Measurements from ENCODE around the gene TGM6.

The TGM6 gene

GRCh38 chr20:2340136-2340535 lies 40.6 kb upstream of the TGM6 start:
- Histone ChIP-seq H4K20me1 (no peaks in the 10 kb centered on the region), H3K36me3 (no peaks in the 10 kb centered on the region), H3K4me1 (peaks cover 24 to 47% (median 30%) of the 10 kb centered on the region in 10 experiments), H3K9me3 (replicated peaks in 1 of 11) (no peaks in the 10 kb centered on the region), H3K27ac (no peak overlapping the region), H3K9ac (no peak overlapping the region), H3K27me3 (no peaks in the 10 kb centered on the region), H3K4me2 (peak overlapping the region in 10 of 11 experiments; percentile 45 to 76 (median 62); a peak in 17 of 22 replicates), H3K4me3 (no peak overlapping the region)
- TF ChIP-seq Cebpa-rat (IDR thresholded peaks at IDR 0.05) = no peak

DNA sequence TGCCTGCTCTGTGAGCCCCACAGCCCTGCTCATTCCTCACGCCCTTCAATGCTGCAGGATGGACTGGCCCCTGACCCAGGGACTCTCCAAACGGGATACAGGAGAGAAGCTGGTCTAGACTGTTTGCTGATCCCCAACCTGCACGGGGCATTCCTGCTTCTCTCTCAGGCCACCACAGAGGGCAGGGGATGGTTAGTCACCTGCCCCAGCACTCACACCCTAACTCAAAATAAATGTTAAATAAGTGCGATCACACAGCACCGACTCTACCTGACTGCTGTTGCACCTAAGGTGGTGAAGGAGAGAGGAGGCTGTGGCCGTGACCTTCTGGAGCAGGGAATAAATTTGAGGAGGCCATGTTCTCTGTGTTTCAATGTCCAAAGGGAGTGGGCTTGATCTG lies 39.9 kb upstream of the TGM6 start:
- H3K4me1 ChIP-seq = peaks cover 24 to 50% (median 30%) of the 10 kb centered on the region in 10 experiments
- no peaks in the 10 kb centered on the region for H3K27me3 ChIP-seq
- H3K4me3 ChIP-seq = no peak overlapping the region
- H3K9ac ChIP-seq = peak overlapping the region in 5 of 11 experiments; percentile 4 to 45 (median 19); a peak in 2 of 22 replicates
- H3K27ac ChIP-seq = peak overlapping the region in 7 of 11 experiments; percentile 2 to 51 (median 23); a peak in 12 of 22 replicates
- H3K9me3 ChIP-seq (replicated peaks in 1 of 11) = no peaks in the 10 kb centered on the region
- no peak for TF ChIP-seq Cebpa-rat (IDR thresholded peaks at IDR 0.05)
- no peaks in the 10 kb centered on the region for H3K36me3 ChIP-seq
- H3K4me2 ChIP-seq = peak overlapping the region; percentile 45 to 76 (median 66)
- no peaks in the 10 kb centered on the region for H4K20me1 ChIP-seq

DNA sequence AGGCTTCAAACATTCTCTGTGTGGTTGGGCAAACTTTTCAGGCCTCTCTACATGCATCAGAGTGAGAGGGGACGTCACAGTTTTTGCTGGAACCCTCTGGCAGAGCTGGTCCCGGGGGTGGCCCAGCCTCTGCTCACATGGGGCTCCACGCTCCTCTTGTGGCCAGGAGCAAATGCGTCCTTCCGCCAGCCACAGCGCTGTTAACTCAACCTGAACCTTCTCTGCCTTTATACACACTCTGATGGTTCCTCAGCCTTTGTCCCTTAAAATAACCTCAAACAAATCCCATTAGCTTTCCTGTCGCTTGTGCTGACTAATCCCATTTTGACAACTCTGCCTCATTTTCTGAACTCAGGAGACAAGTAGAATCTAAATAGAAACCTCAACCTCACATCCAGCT lies 39.4 kb upstream of the TGM6 start:
- H3K27ac ChIP-seq = peak overlapping the region in 8 of 11 experiments; percentile 2 to 51 (median 24); a peak in 14 of 22 replicates
- H4K20me1 ChIP-seq = no peaks in the 10 kb centered on the region
- H3K4me1 ChIP-seq = peaks cover 24 to 55% (median 32%) of the 10 kb centered on the region in 10 experiments
- H3K27me3 ChIP-seq = no peaks in the 10 kb centered on the region
- H3K9ac ChIP-seq = peak overlapping the region in 5 of 11 experiments; percentile 4 to 48 (median 31); a peak in 5 of 22 replicates
- no peak overlapping the region for H3K4me3 ChIP-seq
- H3K4me2 ChIP-seq = peak overlapping the region; percentile 45 to 76 (median 66)
- TF ChIP-seq Cebpa-rat (IDR thresholded peaks at IDR 0.05) = no peak
- no peaks in the 10 kb centered on the region for H3K9me3 ChIP-seq (replicated peaks in 1 of 11)
- H3K36me3 ChIP-seq = no peaks in the 10 kb centered on the region

GRCh38 chr20:2342243-2342642 lies 38.5 kb upstream of the TGM6 start:
- Histone ChIP-seq H3K36me3 (no peaks in the 10 kb centered on the region), H3K9me3 (replicated peaks in 1 of 11) (0 out of 22 replicates have a peak, but pooled peaks cover 0 to under 1% (median 0%) of the 10 kb centered on the region in 11 experiments), H3K4me1 (peaks cover 26 to 65% (median 37%) of the 10 kb centered on the region in 10 experiments), H3K9ac (peak overlapping the region in 2 of 11 experiments; percentile 45 to 48; a peak in 1 of 22 replicates), H3K4me3 (no peak overlapping the region), H3K27me3 (no peaks in the 10 kb centered on the region), H3K4me2 (peak overlapping the region; percentile 45 to 76 (median 66)), H3K27ac (peak overlapping the region in 2 of 11 experiments; percentile 25 to 40; a peak in 2 of 22 replicates), H4K20me1 (no peaks in the 10 kb centered on the region)
- no peak for TF ChIP-seq Cebpa-rat (IDR thresholded peaks at IDR 0.05)

- Histone ChIP-seq H3K4me2 (peak overlapping the region in 4 of 11 experiments; percentile 4 to 61 (median 31); a peak in 6 of 22 replicates), H3K4me1 (peaks cover 16 to 54% (median 29%) of the 10 kb centered on the region in 10 experiments), H3K27ac (no peak overlapping the region), H4K20me1 (no peaks in the 10 kb centered on the region), H3K27me3 (no peaks in the 10 kb centered on the region), H3K9ac (no peak overlapping the region), H3K9me3 (replicated peaks in 1 of 11) (0 out of 22 replicates have a peak, but pooled peaks cover 0 to 4% (median 0%) of the 10 kb centered on the region in 11 experiments), H3K4me3 (no peak overlapping the region), H3K36me3 (no peaks in the 10 kb centered on the region)
- no peak for TF ChIP-seq Cebpa-rat (IDR thresholded peaks at IDR 0.05)
Observed at GRCh38 chr20:2346188-2346587, 34.5 kb upstream of the TGM6 start.

DNA sequence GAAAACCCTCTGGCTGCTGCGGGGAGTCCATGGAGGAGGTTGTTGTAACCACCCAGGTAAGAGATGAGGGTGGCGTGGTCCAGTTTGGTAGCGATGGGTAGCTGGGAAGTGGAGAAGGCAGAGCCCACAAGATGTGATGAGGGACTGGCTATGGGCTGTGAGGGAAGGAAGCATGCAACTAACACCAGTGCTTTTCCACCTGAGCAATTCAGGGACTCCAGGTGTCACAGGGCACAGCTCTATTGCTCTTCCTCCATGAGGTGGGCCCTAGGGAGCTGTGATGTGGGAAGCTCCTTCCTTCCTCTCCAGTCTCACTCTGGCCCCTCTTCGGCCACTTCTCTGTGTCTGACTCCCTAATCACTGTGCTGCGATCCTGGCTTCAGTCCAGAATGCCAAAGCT lies 32.4 kb upstream of the TGM6 start:
- Histone ChIP-seq H3K27ac (no peak overlapping the region), H3K27me3 (no peaks in the 10 kb centered on the region), H3K4me2 (peak overlapping the region in 8 of 11 experiments; percentile 13 to 57 (median 28); a peak in 12 of 22 replicates), H3K4me3 (no peak overlapping the region), H3K36me3 (no peaks in the 10 kb centered on the region), H3K9me3 (replicated peaks in 1 of 11) (0 out of 22 replicates have a peak, but pooled peaks cover 0 to 4% (median 0%) of the 10 kb centered on the region in 11 experiments), H4K20me1 (no peaks in the 10 kb centered on the region), H3K9ac (no peak overlapping the region), H3K4me1 (peaks cover 0 to 40% (median 15%) of the 10 kb centered on the region in 10 experiments; a peak in 18 of 20 replicates)
- no peak for TF ChIP-seq Cebpa-rat (IDR thresholded peaks at IDR 0.05)

DNA sequence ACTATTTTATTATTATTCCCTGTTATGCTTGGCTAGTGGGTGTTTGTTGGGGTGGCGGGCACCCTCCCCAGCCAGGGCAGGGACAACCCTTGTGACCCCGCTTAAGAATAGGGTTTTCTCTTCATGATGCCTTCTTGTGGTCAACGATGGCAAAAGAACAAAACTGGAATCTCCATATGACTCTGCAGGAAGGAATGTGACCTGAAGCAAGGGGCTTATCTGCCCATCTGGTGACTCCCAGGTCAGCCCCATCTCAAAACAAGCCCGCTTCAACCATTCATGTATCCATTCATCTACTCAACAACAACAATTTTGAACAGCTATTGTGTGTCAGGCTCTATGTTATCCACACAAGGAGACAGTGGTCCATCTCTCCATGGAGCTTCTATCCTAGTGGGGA lies 30.9 kb upstream of the TGM6 start:
- Histone ChIP-seq H3K9me3 (replicated peaks in 1 of 11) (0 out of 22 replicates have a peak, but pooled peaks cover 0 to 4% (median 0%) of the 10 kb centered on the region in 11 experiments), H3K4me1 (peaks cover 0 to 40% (median 15%) of the 10 kb centered on the region in 10 experiments; a peak in 18 of 20 replicates), H3K27ac (no peak overlapping the region), H3K27me3 (no peaks in the 10 kb centered on the region), H3K4me2 (peak overlapping the region in 2 of 11 experiments; percentile 30 to 35; a peak in 1 of 22 replicates), H4K20me1 (no peaks in the 10 kb centered on the region), H3K9ac (no peak overlapping the region), H3K4me3 (no peak overlapping the region), H3K36me3 (no peaks in the 10 kb centered on the region)
- no peak for TF ChIP-seq Cebpa-rat (IDR thresholded peaks at IDR 0.05)

- no peak overlapping the region for H3K27ac ChIP-seq
- H3K4me2 ChIP-seq = no peak overlapping the region
Observed at GRCh38 chr20:2350606-2351005, 30.1 kb upstream of the TGM6 start.

DNA sequence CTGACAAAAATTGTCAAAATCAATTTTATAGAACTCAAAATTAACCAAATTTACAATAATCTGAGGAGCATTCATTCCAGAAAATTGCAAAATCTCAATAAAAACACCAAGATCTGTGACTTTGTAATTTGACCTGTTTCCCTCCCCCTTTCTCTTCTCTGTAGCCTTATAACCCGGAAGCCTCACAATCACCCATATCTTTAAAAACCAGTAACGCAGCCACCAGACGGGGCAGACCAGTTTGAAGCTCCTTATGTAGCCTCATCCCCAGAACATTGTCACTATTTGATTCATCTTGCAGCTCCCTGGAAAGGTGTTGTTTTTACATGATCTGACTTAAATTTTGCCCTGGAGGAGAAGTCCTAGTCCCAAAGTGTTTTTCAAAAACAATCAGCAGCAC lies 27.5 kb upstream of the TGM6 start:
- H3K36me3 ChIP-seq = no peaks in the 10 kb centered on the region
- no peak overlapping the region for H3K9ac ChIP-seq
- H3K4me1 ChIP-seq = peaks cover 0 to 15% (median 6%) of the 10 kb centered on the region in 10 experiments; a peak in 17 of 20 replicates
- no peak overlapping the region for H3K4me3 ChIP-seq
- no peak for TF ChIP-seq Cebpa-rat (IDR thresholded peaks at IDR 0.05)
- H3K9me3 ChIP-seq (replicated peaks in 1 of 11) = no peaks in the 10 kb centered on the region
- no peak overlapping the region for H3K27ac ChIP-seq
- peaks cover 0 to 3% (median 0%) of the 10 kb centered on the region in 11 experiments; a peak in 2 of 22 replicates for H3K27me3 ChIP-seq
- H4K20me1 ChIP-seq = no peaks in the 10 kb centered on the region
- no peak overlapping the region for H3K4me2 ChIP-seq

More at GRCh38 chr20:2350606-2351005, 30.1 kb upstream of the TGM6 start:
- no peak overlapping the region for H3K9ac ChIP-seq
- no peaks in the 10 kb centered on the region for H3K27me3 ChIP-seq
- no peak overlapping the region for H3K4me3 ChIP-seq
- H3K9me3 ChIP-seq (replicated peaks in 1 of 11) = 0 out of 22 replicates have a peak, but pooled peaks cover 0 to 4% (median 0%) of the 10 kb centered on the region in 11 experiments
- no peak for TF ChIP-seq Cebpa-rat (IDR thresholded peaks at IDR 0.05)
- H4K20me1 ChIP-seq = no peaks in the 10 kb centered on the region
- H3K36me3 ChIP-seq = no peaks in the 10 kb centered on the region
- H3K4me1 ChIP-seq = peaks cover 0 to 39% (median 15%) of the 10 kb centered on the region in 10 experiments; a peak in 18 of 20 replicates
